Measurements from ENCODE around the gene EVI5.

DNA sequence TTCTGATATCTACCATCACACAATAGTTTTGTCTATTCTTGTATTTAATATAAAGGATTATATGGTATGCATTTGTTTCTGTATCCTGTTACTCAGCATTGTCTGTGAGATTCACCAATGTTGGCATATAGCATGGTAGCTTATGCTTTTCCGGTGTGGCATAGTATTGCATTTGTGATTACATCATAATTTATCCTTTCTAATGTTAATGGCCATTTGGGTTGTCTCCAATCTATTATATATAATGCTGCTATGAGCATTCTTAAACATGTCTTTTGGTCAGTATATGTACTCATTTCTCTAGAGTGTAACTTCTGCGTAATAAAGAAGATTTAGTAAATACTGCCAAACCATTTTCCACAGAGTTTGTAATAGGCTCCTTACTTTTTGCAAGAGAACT lies 257.2 kb downstream of the EVI5 start:
- TF ChIP-seq POLR2A (IDR thresholded peaks at IDR 0.05; ENCODE audit: low read length) (no peak), JUN (IDR thresholded peaks at IDR 0.05) (no peak), EHF (CRISPR knock-in tag; IDR thresholded peaks at IDR 0.05) (no peak), EP300 (IDR thresholded peaks at IDR 0.05) (no peak), HDAC2 (IDR thresholded peaks at IDR 0.05) (no peak), CHD4 (IDR thresholded peaks at IDR 0.05; ENCODE audit: borderline replicate concordance) (no peak)
- TF ChIP-seq, protein P1, sequence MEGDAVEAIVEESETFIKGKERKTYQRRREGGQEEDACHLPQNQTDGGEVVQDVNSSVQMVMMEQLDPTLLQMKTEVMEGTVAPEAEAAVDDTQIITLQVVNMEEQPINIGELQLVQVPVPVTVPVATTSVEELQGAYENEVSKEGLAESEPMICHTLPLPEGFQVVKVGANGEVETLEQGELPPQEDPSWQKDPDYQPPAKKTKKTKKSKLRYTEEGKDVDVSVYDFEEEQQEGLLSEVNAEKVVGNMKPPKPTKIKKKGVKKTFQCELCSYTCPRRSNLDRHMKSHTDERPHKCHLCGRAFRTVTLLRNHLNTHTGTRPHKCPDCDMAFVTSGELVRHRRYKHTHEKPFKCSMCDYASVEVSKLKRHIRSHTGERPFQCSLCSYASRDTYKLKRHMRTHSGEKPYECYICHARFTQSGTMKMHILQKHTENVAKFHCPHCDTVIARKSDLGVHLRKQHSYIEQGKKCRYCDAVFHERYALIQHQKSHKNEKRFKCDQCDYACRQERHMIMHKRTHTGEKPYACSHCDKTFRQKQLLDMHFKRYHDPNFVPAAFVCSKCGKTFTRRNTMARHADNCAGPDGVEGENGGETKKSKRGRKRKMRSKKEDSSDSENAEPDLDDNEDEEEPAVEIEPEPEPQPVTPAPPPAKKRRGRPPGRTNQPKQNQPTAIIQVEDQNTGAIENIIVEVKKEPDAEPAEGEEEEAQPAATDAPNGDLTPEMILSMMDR (IDR thresholded peaks at IDR 0.05), result no peak
